NCI-H748 treated with DMSO at 0.1 percent for 48 hours (cell line): ENCODE data around the gene MTF2.

ENCODE experiments used
- DNase-seq: peaks from one replicate; lab custom pipeline; 2025; lab: John Stamatoyannopoulos, UW

MTF2 gene

GRCh38 chr1:93083979-93084378 lies 4.9 kb downstream of the MTF2 start:
- DNase-seq = no peak

DNA sequence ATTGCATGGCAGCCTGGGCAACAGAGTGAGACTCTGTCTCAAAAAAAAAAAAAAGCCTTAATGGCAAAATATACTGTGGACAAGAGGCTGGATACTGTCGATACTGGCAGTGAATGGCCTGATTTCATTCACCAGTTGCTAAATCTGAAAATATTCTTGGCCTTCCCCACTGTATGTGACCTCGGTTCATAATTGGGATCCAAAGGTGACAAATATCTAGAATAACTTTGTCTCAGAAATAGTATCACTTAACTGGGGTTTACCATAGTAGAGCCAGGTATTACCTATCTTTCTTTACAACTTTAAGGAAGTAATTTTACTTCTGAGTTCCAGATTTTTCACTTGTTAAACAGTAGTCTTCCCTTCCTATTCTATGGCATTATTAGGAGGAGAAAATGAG lies 8.4 kb downstream of the MTF2 start:
- no peak for DNase-seq

- DNase-seq = no peak
These were observed 14.4 kb downstream of the MTF2 start for GRCh38 chr1:93093332-93094006.

DNA sequence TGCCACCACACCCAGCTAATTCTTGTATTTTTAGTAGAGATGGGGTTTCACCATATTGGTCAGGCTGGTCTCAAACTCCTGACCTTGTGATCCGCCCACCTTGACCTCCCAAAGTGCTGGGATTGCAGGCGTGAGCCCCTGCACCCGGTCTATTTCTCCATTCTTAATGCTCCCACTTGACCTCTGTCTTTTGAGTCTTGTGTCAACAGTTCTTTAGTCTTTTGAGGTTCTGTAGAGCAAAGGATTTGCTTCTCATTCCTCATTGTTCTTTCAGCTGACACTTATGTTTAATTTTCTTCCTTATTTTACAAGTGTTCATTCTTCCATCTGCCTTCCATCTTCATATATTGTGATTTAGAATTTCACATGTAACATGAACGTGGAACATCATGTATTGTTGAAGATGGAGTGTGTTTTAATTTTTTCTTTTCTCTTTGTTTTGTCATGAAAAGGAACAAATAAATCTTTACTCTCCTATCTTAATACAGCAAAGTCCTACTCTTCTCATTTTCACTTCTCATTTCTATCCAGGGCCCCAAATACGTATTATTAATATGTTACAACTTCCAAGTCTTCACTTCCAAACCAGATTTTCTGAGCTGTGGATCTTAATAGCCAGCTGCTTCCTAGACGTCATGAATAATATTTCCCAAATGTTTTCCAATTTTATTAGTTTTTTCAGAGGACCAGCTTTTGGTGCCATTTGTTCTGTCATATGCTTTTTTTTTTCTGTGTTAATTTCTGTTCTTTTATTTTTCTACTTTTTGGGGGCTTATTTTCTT lies 16.9 kb downstream of the MTF2 start:
- DNase-seq = no peak

GRCh38 chr1:93102142-93102541 lies 23.1 kb downstream of the MTF2 start:
- DNase-seq = no peak

DNA sequence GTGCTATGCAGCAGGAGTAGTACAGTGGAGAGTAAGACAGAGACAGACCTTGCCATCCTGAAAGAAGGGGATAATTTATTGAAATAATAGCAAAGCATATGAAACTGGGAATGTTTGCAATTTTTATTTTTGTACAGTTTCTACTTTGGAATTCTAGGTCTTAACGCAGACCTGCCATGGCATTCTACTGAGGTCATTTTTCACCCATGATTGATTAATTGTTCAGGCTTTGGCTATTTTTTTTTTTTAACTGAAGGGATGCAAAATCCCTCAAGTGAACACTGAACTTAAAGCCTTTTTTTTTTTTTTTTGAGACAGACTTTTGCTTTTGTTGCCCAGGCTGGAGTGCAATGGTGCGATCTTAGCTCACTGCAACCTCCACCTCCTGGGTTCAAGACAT lies 27.1 kb downstream of the MTF2 start:
- no peak for DNase-seq

DNA sequence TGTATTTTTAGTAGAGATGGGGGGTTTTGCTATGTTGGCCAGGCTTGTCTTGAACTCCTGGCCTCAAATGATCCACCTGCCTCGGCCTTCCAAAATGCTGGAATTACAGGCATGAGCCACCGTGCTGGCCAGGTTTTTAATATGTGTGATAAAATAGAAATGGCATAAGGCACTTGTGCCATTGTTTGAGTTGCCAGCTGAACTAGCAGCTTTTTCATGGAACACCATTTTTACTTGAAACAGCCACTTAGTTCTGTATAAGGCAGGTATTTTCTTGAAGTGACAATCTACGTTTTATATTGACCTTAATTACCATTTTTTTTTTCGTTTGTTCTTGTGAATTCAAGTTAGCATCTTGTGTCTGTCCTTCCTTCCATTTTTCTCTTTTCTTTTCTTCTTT lies 28.3 kb downstream of the MTF2 start:
- DNase-seq = no peak

DNA sequence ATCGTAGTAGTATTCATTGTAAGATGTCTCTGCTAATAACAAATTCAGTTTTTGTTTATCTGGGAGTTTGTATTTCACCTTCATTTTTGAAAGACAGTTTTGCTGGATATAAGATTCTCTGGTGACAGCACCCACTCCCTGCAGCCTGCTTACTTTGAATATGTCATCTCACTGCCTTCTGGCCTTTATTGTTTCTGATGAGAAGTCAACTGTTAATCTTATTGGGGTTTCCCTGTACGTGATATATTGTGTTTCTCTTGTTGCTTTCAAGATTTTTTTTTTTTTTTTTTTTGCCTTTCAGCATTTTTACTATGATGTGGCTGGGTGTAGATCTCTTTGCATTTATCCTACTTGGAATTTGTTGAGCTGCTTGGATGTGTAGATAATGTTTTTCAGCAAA lies 29.3 kb downstream of the MTF2 start:
- no peak for DNase-seq

DNA sequence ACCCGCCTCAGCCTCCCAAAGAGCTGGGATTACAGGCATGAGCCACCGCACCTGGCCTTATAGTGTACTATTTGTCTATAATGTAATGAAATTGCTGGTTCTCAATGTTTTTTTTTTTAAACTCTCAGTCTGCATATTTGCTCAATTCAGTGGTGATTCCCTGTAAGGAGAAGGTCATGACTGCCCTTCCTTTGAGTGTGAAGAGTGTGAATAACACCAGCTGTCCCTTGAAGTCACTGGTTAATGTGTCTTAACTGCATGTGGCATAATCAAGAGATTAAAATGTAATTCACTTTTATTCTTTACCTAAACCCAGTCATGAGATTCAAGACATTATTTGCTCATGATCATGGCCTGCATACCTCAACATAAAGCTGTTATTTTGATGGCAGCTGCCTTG lies 30.5 kb downstream of the MTF2 start:
- DNase-seq = no peak

GRCh38 chr1:93111065-93111464 lies 32.0 kb downstream of the MTF2 start:
- no peak for DNase-seq

DNA sequence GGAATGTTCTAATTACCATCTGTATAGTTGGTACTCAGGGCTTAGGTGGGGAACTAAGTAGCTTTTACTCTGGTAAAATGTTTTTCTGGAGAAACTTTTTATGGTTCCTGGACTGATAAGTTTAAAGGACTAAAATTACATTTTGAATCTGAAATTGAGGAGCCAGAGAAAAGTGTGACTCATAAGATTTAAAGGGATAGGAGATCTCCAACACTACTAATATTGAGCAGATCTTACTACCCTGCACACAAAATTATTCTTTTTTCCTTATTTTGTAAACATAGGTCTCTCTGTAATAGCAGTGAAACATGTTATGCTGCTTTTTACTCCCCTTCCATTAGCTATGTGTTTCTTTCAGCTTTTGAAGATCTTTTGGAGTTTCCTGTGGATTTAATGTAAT lies 32.5 kb downstream of the MTF2 start:
- DNase-seq = no peak

- DNase-seq = no peak
These were observed 34.0 kb downstream of the MTF2 start for GRCh38 chr1:93113127-93113526.

DNA sequence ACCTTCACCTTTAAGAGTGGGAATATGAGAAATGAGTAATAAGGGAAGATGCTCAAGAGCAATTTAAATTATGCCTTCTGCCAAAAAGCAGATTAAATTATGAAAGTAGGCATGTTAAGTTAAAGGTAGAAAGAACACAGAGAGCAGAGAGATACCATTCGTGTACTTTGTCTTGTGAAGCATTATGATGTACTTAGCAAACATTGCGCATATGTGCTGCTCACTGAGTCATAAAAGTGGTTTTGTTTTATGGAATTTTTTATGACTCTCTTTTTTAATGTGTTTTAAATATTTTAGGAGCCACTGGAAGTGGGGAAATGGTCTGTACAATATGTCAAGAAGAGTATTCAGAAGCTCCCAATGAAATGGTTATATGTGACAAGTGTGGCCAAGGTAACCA lies 35.3 kb downstream of the MTF2 start:
- DNase-seq = no peak

- no peak for DNase-seq
These were observed 41.5 kb downstream of the MTF2 start for GRCh38 chr1:93120614-93121013.

GRCh38 chr1:93123201-93123783 lies 44.2 kb downstream of the MTF2 start:
- no peak for DNase-seq

GRCh38 chr1:93124556-93125355 lies 45.7 kb downstream of the MTF2 start:
- no peak for DNase-seq

- DNase-seq = no peak
These were observed 50.5 kb downstream of the MTF2 start for GRCh38 chr1:93129507-93130099.

- DNase-seq = no peak
These were observed 53.6 kb downstream of the MTF2 start for GRCh38 chr1:93132638-93133037.

DNA sequence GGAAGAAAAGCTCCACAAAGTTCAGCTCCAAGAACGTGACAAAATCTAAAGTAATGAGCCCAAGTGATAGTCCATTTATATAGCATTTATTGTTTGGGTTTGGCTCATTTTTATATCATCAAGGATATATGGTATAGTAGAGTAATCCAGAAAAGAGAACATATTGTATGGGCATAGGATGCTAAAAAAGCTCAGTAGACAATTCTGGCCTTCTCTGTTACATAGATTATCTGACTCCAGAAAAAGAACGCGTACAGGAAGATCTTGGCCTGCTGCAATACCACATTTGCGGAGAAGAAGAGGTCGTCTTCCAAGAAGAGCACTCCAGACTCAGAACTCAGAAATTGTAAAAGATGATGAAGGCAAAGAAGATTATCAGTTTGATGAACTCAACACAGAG lies 57.4 kb downstream of the MTF2 start:
- no peak for DNase-seq

DNA sequence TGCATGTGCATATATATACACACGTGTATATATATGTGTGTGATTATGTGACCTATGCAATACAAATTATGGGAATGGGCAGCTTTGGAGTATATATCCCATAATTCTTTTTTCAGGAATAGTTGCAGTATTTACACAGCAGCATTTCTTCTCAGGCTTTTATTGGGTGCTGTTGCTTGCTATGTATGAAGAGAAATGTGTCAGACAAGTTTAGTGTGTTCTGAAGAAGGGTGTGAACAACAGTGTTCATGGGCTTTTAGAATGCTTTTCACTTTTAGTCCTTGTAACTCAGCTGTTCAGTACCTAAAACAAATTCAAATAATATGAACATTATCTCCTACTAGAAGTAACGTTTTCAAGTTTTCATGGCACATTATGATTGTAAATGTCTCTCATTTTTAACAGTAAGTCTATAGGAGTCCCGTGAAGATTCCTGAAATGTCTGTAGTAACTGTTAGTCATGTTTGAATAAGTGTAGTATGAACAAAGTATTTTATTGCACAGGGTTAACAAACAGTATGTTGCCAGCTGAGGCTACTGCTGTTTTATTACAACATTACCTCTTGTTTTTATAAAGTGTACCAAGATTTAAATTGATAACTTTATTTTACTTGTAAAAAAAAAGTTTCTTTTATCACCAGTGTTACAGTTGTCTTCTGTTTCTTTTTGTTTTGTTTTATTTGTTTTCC lies 58.7 kb downstream of the MTF2 start:
- no peak for DNase-seq

- DNase-seq = no peak
These were observed 61.0 kb downstream of the MTF2 start for GRCh38 chr1:93140106-93140505.

DNA sequence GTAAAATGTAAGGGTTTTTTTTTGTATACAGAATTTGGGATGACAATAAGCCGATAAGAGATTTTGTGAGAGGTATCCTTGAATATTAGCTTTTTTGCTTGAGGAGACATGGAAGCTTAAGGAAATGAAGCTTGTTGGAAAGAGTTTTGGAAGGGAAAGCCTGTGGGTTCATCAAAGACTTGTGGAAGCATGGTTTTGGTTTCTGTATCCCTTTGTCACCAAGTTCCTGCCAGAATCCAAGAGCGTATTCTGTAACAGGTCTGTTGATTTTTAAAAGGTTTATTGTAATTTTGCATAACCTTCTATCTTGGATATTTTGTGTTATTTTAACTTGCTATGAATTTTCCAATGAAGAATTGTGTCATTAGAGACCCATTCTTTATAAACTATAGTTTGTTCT lies 63.1 kb downstream of the MTF2 start:
- DNase-seq = no peak
